Activated naive CD4-positive, alpha-beta T cell treated with anti-CD3 and anti-CD28 coated beads, Interleukin-2, amount 10 ng/mL, durations not matched to agents 7 days and 5 days (primary cell): ENCODE measurements around the gene SH3GLB2.
"Not testable (repeated sequence)": the region's sequence is repeated elsewhere in the genome, so short reads cannot be mapped to it uniquely, and the experiment has no call there.

ENCODE experiments used
- CTCF ChIA-PET: fragments of 350-600 bp; sonication (Branson Sonifier 250); formaldehyde crosslinking; loops from one replicate; lab custom pipeline; 2021; ENCODE audit warnings: antibody characterized with exemption; lab: Charles Lee
- DNase-seq: peaks from one replicate; pipeline ENCODE4 v3.0.0-alpha.2; 2020
- H3K27ac Mint-ChIP-seq: one replicate; pipeline ENCODE4 v1.8.0; 2021; ENCODE audit warnings: mild to moderate bottlenecking, moderate library complexity, mixed read lengths
- H3K27me3 Mint-ChIP-seq: one replicate; pipeline ENCODE4 v1.8.0; 2021; ENCODE audit warnings: mild to moderate bottlenecking, mixed read lengths
- H3K36me3 Mint-ChIP-seq: one replicate; pipeline ENCODE4 v1.8.0; 2021; ENCODE audit warnings: mixed read lengths
- H3K4me1 Mint-ChIP-seq: one replicate; pipeline ENCODE4 v1.8.0; 2021; ENCODE audit warnings: mixed read lengths
- H3K4me3 Mint-ChIP-seq: one replicate; pipeline ENCODE4 v1.8.0; 2021; ENCODE audit warnings: mild to moderate bottlenecking, moderate library complexity, mixed read lengths
- H3K9me3 Mint-ChIP-seq: one replicate; pipeline ENCODE4 v1.8.0; 2021; ENCODE audit warnings: mixed read lengths

SH3GLB2 gene

GRCh38 chr9:129007035-129007765 is 20.9 kb downstream of the SH3GLB2 start:
- CTCF ChIA-PET, result interaction anchor here (0.6 to 1.1 kb wide), 2 partner anchors 14 to 52 kb away, joined by 3 read pairs; no protein-coding TSS in a partner anchor
- Mint-ChIP-seq H3K27ac (no peak overlapping the region), H3K27me3 (no peaks in the 10 kb centered on the region), H3K9me3 (no peaks in the 10 kb centered on the region), H3K36me3 (peaks cover 30% of the 10 kb centered on the region), H3K4me1 (no peaks in the 10 kb centered on the region), H3K4me3 (no peak overlapping the region)
- DNase-seq, result no peak

GRCh38 chr9:129006328-129007034 is 21.6 kb downstream of the SH3GLB2 start:
- Mint-ChIP-seq H3K9me3 (no peaks in the 10 kb centered on the region), H3K27me3 (no peaks in the 10 kb centered on the region), H3K27ac (no peak overlapping the region), H3K4me3 (no peak overlapping the region), H3K36me3 (peaks cover 35% of the 10 kb centered on the region), H3K4me1 (no peaks in the 10 kb centered on the region)
- CTCF ChIA-PET, result interaction anchor here (0.6 to 1.7 kb wide), 3 partner anchors 8 to 570 kb away, joined by 3 to 5 read pairs (median 5); no protein-coding TSS in a partner anchor
- DNase-seq, result peak; percentile 66

- CTCF ChIA-PET, result interaction anchor here (0.5 to 1.7 kb wide), 4 partner anchors 9 to 660 kb away, joined by 3 to 5 read pairs (median 4); no protein-coding TSS in a partner anchor
- Mint-ChIP-seq H3K9me3 (no peaks in the 10 kb centered on the region), H3K36me3 (peaks cover 38% of the 10 kb centered on the region), H3K27me3 (no peaks in the 10 kb centered on the region), H3K4me1 (no peaks in the 10 kb centered on the region), H3K27ac (no peak overlapping the region), H3K4me3 (no peak overlapping the region)
- DNase-seq, result no peak
These were observed 22.7 kb downstream of the SH3GLB2 start for GRCh38 chr9:129005336-129005997.

- Mint-ChIP-seq H3K27ac (peak overlapping the region; percentile 33), H3K36me3 (peaks cover 50% of the 10 kb centered on the region)
- DNase-seq, H3K27me3 Mint-ChIP-seq, H3K9me3 Mint-ChIP-seq, H3K4me1 Mint-ChIP-seq, H3K4me3 Mint-ChIP-seq: not testable (repeated sequence)
- CTCF ChIA-PET, result interaction anchor here (0.6 kb wide), 1 partner anchor 76 kb away, joined by 4 read pairs; no protein-coding TSS in a partner anchor
These were observed 24.0 kb downstream of the SH3GLB2 start for GRCh38 chr9:129004173-129004572.

- CTCF ChIA-PET, result interaction anchor here (0.6 kb wide), 1 partner anchor 94 kb away, joined by 3 read pairs; no protein-coding TSS in a partner anchor
- no peaks in the 10 kb centered on the region for H3K9me3 Mint-ChIP-seq
- DNase-seq, result no peak
- no peaks in the 10 kb centered on the region for H3K27me3 Mint-ChIP-seq
- H3K4me1 Mint-ChIP-seq, result peaks cover 10% of the 10 kb centered on the region
- H3K27ac Mint-ChIP-seq, result no peak overlapping the region
- no peak overlapping the region for H3K4me3 Mint-ChIP-seq
- peaks cover 58% of the 10 kb centered on the region for H3K36me3 Mint-ChIP-seq
These were observed 25.1 kb downstream of the SH3GLB2 start for GRCh38 chr9:129002992-129003391.

GRCh38 chr9:129001504-129002325 is 26.4 kb downstream of the SH3GLB2 start:
- Mint-ChIP-seq H3K4me1 (peaks cover 10% of the 10 kb centered on the region), H3K36me3 (peaks cover 60% of the 10 kb centered on the region), H3K27me3 (no peaks in the 10 kb centered on the region), H3K27ac (peak overlapping the region; percentile 37), H3K9me3 (no peaks in the 10 kb centered on the region), H3K4me3 (no peak overlapping the region)
- CTCF ChIA-PET, result no interaction called here
- DNase-seq, result no peak

- H3K27ac Mint-ChIP-seq, result peak overlapping the region; percentile 83
- CTCF ChIA-PET, result no interaction called here
- H3K36me3 Mint-ChIP-seq, result peaks cover 69% of the 10 kb centered on the region
- H3K9me3 Mint-ChIP-seq, result no peaks in the 10 kb centered on the region
- no peak for DNase-seq
- no peaks in the 10 kb centered on the region for H3K27me3 Mint-ChIP-seq
- no peak overlapping the region for H3K4me3 Mint-ChIP-seq
- peaks cover 21% of the 10 kb centered on the region for H3K4me1 Mint-ChIP-seq
These were observed 28.4 kb downstream of the SH3GLB2 start for GRCh38 chr9:128999581-129000206.

- peaks cover 78% of the 10 kb centered on the region for H3K36me3 Mint-ChIP-seq
- CTCF ChIA-PET, result interaction anchor here (2.0 kb wide), 1 partner anchor 11 kb away, joined by 4 read pairs; no protein-coding TSS in a partner anchor
- no peak for DNase-seq
These were observed 29.7 kb downstream of the SH3GLB2 start for GRCh38 chr9:128998462-128998861.

GRCh38 chr9:128995791-128996190 is 32.3 kb downstream of the SH3GLB2 start:
- no peak for DNase-seq
- Mint-ChIP-seq H3K4me3 (no peak overlapping the region), H3K36me3 (peaks cover 69% of the 10 kb centered on the region), H3K27ac (peak overlapping the region; percentile 62), H3K9me3 (no peaks in the 10 kb centered on the region), H3K4me1 (peaks cover 22% of the 10 kb centered on the region), H3K27me3 (no peaks in the 10 kb centered on the region)
- CTCF ChIA-PET, result no interaction called here

More at GRCh38 chr9:128998462-128998861, 29.7 kb downstream of the SH3GLB2 start:
- Mint-ChIP-seq H3K27me3 (no peaks in the 10 kb centered on the region), H3K4me3 (no peak overlapping the region), H3K4me1 (peaks cover 22% of the 10 kb centered on the region), H3K27ac (no peak overlapping the region), H3K9me3 (no peaks in the 10 kb centered on the region)

GRCh38 chr9:128992995-128993394 is 35.1 kb downstream of the SH3GLB2 start:
- Mint-ChIP-seq H3K9me3 (no peaks in the 10 kb centered on the region), H3K27ac (no peak overlapping the region), H3K4me3 (no peak overlapping the region), H3K36me3 (peaks cover 60% of the 10 kb centered on the region), H3K4me1 (peaks cover 13% of the 10 kb centered on the region), H3K27me3 (no peaks in the 10 kb centered on the region)
- no peak for DNase-seq
- CTCF ChIA-PET, result interaction anchor here (0.8 to 1.7 kb wide), 2 partner anchors 13 to 14 kb away, joined by 3 to 5 read pairs; no protein-coding TSS in a partner anchor

GRCh38 chr9:128987805-128988204 is 40.3 kb downstream of the SH3GLB2 start:
- no peak for DNase-seq
- H3K27ac Mint-ChIP-seq, result no peak overlapping the region
- no peak overlapping the region for H3K4me3 Mint-ChIP-seq
- CTCF ChIA-PET, result no interaction called here
- peaks cover 55% of the 10 kb centered on the region for H3K36me3 Mint-ChIP-seq
- no peaks in the 10 kb centered on the region for H3K4me1 Mint-ChIP-seq
- no peaks in the 10 kb centered on the region for H3K27me3 Mint-ChIP-seq
- no peaks in the 10 kb centered on the region for H3K9me3 Mint-ChIP-seq

GRCh38 chr9:128986671-128987070 is 41.5 kb downstream of the SH3GLB2 start:
- DNase-seq, result no peak
- H3K4me3 Mint-ChIP-seq, result no peak overlapping the region
- H3K36me3 Mint-ChIP-seq, result peaks cover 58% of the 10 kb centered on the region
- H3K27me3 Mint-ChIP-seq, result no peaks in the 10 kb centered on the region
- H3K4me1 Mint-ChIP-seq, result no peaks in the 10 kb centered on the region
- no peaks in the 10 kb centered on the region for H3K9me3 Mint-ChIP-seq
- CTCF ChIA-PET, result no interaction called here
- peak overlapping the region; percentile 25 for H3K27ac Mint-ChIP-seq

GRCh38 chr9:128983536-128983935 is 44.6 kb downstream of the SH3GLB2 start:
- no peak for DNase-seq
- Mint-ChIP-seq H3K4me3 (no peak overlapping the region), H3K36me3 (peaks cover 64% of the 10 kb centered on the region), H3K9me3 (no peaks in the 10 kb centered on the region), H3K27ac (no peak overlapping the region), H3K27me3 (no peaks in the 10 kb centered on the region), H3K4me1 (no peaks in the 10 kb centered on the region)
- CTCF ChIA-PET, result no interaction called here
